ENCODE data around the gene PRL. TPM values are rescaled to one million over a fixed set of nuclear protein-coding genes. Genes with fewer than 3 reads are reported as not detected.

PRL gene
- total RNA-seq, 1 experiment from 2014 or later, result not detected

GRCh38 chr6:22238861-22239260 lies 58.0 kb downstream of the PRL start:
- no peak overlapping the region for H3K23ac ChIP-seq (ENCODE audit: insufficient read length, low read depth, low read length)
- no peaks in the 10 kb centered on the region for H3K4me1 ChIP-seq (ENCODE audit: insufficient read depth, low read length)
- H2AFZ ChIP-seq (ENCODE audit: low read length), result no peak overlapping the region
- H2BK120ac ChIP-seq (ENCODE audit: low read depth, low read length, poor library complexity, severe bottlenecking), result no peak overlapping the region
- WGBS (ENCODE audit: extremely low coverage, insufficient read length, low lambda C conversion rate), result no CpG with 5 or more reads among the region's 4 CpGs
- H3K79me1 ChIP-seq (ENCODE audit: insufficient read depth, low read depth, low read length, poor library complexity, severe bottlenecking), result no peaks in the 10 kb centered on the region
- H3K27me3 ChIP-seq (ENCODE audit: insufficient read depth, low read length), result no peaks in the 10 kb centered on the region
- H3K36me3 Mint-ChIP-seq (ENCODE audit: insufficient read depth in 1 of 3, low read depth in 3 of 3), result peaks cover 0 to 20% (median 9%) of the 10 kb centered on the region in 3 experiments; a peak in 4 of 7 replicates
- no peaks in the 10 kb centered on the region for H3K79me2 ChIP-seq (ENCODE audit: insufficient read depth, low read length)
- H3K9ac ChIP-seq (ENCODE audit: extremely low read depth, insufficient read length, low read length), result no peak overlapping the region
- peaks cover 16% of the 10 kb centered on the region in 2 experiments; a peak in 4 of 5 replicates for H3K9me3 Mint-ChIP-seq
- no peak overlapping the region for H4K91ac ChIP-seq (ENCODE audit: insufficient read length, low read depth, low read length)
- no peak overlapping the region for H2AK5ac ChIP-seq (ENCODE audit: insufficient read length, low read length)
- no peak overlapping the region for H3K27ac Mint-ChIP-seq
- no peaks in the 10 kb centered on the region for H3K23me2 ChIP-seq (ENCODE audit: insufficient read length, low read depth, low read length, poor library complexity, severe bottlenecking)
- no peak overlapping the region for H2BK20ac ChIP-seq (ENCODE audit: low read depth, low read length, poor library complexity, severe bottlenecking)
- H4K20me1 ChIP-seq (ENCODE audit: control insufficient read depth, insufficient read depth, insufficient read length), result no peaks in the 10 kb centered on the region
- no peak overlapping the region for H3K4me3 Mint-ChIP-seq
- no peak overlapping the region for H3K56ac ChIP-seq (ENCODE audit: insufficient read length, low read depth, low read length)
- H3K4me2 ChIP-seq (ENCODE audit: insufficient read depth, insufficient read length, low read length), result no peak overlapping the region
- TF ChIP-seq, protein P1, sequence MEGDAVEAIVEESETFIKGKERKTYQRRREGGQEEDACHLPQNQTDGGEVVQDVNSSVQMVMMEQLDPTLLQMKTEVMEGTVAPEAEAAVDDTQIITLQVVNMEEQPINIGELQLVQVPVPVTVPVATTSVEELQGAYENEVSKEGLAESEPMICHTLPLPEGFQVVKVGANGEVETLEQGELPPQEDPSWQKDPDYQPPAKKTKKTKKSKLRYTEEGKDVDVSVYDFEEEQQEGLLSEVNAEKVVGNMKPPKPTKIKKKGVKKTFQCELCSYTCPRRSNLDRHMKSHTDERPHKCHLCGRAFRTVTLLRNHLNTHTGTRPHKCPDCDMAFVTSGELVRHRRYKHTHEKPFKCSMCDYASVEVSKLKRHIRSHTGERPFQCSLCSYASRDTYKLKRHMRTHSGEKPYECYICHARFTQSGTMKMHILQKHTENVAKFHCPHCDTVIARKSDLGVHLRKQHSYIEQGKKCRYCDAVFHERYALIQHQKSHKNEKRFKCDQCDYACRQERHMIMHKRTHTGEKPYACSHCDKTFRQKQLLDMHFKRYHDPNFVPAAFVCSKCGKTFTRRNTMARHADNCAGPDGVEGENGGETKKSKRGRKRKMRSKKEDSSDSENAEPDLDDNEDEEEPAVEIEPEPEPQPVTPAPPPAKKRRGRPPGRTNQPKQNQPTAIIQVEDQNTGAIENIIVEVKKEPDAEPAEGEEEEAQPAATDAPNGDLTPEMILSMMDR (conservative IDR thresholded peaks at IDR 0.05), result no peak
- H4K8ac ChIP-seq (replicated peaks; ENCODE audit: insufficient read length, low read depth, low read length), result no peak overlapping the region
- no peak for DNase-seq
- peaks cover 0 to 7% of the 10 kb centered on the region in 2 experiments; a peak in 2 of 4 replicates for H3K4me1 Mint-ChIP-seq
- H3K18ac ChIP-seq (ENCODE audit: insufficient read length, low read depth, low read length), result no peak overlapping the region
- no peaks in the 10 kb centered on the region for H3K9me3 ChIP-seq (ENCODE audit: control insufficient read depth, low read depth, low read length)
- no peak overlapping the region for H2BK12ac ChIP-seq (ENCODE audit: insufficient read length, low read depth, low read length)
- no peaks in the 10 kb centered on the region for H3K27me3 Mint-ChIP-seq (ENCODE audit: low read depth)
- H3K27ac ChIP-seq (ENCODE audit: insufficient read length, low read depth, low read length), result no peak overlapping the region
- H3K14ac ChIP-seq (ENCODE audit: insufficient read depth, low read length), result no peak overlapping the region
- no peak overlapping the region for H2BK5ac ChIP-seq (ENCODE audit: insufficient read length, low read length)
- no peak overlapping the region for H3T11ph ChIP-seq (ENCODE audit: low read length)
- no peak overlapping the region for H3K4ac ChIP-seq (ENCODE audit: low read depth, low read length)
- H4K5ac ChIP-seq (ENCODE audit: insufficient read length, low read depth, low read length), result no peak overlapping the region
- H2BK15ac ChIP-seq (ENCODE audit: low read depth, low read length), result no peak overlapping the region

All from H9 (cell line).